ENCODE data around the gene C1QL2.

Gene C1QL2

DNA sequence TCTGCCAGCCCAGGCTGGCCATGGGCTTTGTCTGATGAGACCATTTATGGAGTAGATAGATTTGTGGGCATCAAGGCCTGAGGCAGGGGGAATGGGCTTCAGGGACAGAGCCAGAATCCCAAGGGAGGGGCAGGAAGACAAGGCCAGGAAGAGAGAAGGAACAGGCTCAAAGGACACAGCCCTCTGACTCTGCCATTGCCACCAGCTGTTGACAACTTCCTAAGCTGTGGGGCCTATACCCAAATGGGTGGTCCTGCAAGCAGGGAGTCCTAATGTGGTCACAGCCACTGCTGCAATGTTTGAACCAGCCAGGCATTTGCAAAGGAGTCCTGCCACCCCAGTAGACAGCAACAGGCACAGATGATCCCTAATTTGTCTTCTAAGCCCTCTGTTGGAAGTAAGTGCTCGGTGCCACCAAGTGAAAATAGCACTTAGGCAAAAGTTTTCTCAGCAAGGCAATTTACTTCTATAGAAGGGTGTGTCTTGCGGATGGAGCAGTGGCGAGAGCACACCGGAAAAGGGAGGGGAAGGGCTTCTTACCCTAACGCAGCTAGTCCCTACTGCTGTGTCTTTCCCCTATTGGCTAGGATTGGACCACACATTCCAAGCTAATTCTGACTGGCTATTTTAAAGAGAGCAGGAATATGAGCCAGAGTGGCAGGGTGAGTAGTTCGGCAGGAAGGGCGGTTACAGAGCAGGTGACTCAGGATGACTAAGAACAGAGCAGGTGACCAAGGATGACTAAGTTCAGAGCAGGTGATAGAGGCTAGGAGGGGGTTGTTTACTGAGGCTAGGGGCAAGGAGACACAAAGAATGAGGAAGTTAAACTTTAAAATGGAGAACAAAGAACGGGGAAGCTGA, 47.2 kb downstream of the C1QL2 start:
- DNase-seq (ENCODE audit: insufficient read length, low spot score) = no peak

GRCh38 chr2:119109866-119110265, 48.7 kb downstream of the C1QL2 start:
- no peak for FAIRE-seq
- no peak for DNase-seq (ENCODE audit: insufficient read length, low spot score)

More for the DNA sequence above, 47.2 kb downstream of the C1QL2 start:
- no peak for FAIRE-seq

DNA sequence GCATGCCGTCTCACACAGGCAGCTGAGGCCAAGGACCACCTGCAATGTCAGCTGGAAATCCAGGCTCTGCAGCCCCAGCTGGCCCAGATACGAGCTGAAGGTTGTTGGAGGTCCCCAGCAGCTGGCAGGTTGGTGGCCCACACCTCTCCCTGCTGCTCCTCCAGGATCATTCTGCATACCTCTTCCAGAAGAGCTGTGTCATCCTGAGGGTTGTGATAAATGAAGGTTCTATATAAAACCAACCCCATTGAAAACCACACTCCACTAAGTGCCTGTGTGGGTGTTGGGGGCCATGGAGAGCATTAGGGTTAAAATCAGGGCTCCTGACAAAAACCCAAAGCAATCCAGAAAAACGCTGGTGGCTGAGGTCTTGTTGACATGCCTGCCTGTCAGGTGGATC, 50.4 kb downstream of the C1QL2 start:
- FAIRE-seq (no peak), DNase-seq (ENCODE audit: insufficient read length, low spot score) (no peak)

GRCh38 chr2:119106301-119106897, 52.2 kb downstream of the C1QL2 start:
- DNase-seq (ENCODE audit: insufficient read length, low spot score) (no peak), FAIRE-seq (no peak)
